ENCODE results near the gene IL17F. TPM values are rescaled to one million over a fixed set of nuclear protein-coding genes. Genes with fewer than 3 reads are reported as not detected.

The IL17F gene
- total RNA-seq, 2 experiments from 2014 or later = not detected

DNA sequence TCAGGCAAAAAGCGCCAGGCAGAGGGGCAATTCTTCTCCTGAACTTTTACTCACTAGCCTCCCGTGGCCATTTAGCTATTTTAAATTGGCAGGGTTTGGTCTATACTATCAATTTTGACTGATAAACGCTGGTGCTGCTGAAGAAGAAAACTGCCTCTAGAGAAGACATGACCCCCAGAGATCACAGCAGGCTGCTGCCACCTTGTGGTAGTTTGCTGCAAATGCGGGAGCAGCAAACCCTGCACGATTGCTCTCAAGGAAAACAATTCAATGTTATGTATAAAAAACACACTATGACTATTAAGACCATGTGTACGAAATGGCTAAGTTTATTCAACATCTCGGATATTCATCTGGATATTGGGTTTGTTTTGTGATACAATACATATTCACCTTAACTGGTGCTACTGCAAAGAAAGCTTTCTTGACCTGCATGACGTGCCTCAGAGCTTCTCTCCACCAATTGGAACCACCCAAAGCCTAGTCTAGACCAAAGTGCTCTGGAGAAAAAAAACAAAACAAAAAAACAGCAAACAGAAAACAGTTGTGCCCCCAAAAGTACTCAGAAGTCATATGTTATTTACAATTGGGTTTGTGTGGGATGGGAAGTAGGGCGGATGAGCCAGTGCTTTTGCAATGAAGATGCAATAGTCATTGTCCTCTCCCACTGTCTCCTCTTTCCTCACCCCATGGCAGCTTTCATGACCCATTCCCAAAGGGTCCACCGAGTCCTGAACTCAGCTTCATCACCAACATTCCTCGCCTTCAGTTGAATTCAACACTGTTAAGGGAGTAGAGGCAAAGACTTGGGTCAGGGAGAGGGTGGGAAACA is 19.6 kb upstream of the IL17F start:
- Mint-ChIP-seq H3K9me3 (ENCODE audit: low read depth) (no peaks in the 10 kb centered on the region), H3K4me3 (no peak overlapping the region), H3K27ac (peak overlapping the region; percentile 7), H3K4me1 (peaks cover 12% of the 10 kb centered on the region), H3K27me3 (no peaks in the 10 kb centered on the region), H3K36me3 (peaks cover 70% of the 10 kb centered on the region)
- peak; percentile 73 for ATAC-seq
- CTCF ChIA-PET = interaction anchor here (0.6 to 7.3 kb wide), 32 partner anchors 8 to 378 kb away, joined by 3 to 53 read pairs (median 4); partner anchors contain the start of genes MCM3 and PAQR8
- peak; percentile 81 for DNase-seq

DNA sequence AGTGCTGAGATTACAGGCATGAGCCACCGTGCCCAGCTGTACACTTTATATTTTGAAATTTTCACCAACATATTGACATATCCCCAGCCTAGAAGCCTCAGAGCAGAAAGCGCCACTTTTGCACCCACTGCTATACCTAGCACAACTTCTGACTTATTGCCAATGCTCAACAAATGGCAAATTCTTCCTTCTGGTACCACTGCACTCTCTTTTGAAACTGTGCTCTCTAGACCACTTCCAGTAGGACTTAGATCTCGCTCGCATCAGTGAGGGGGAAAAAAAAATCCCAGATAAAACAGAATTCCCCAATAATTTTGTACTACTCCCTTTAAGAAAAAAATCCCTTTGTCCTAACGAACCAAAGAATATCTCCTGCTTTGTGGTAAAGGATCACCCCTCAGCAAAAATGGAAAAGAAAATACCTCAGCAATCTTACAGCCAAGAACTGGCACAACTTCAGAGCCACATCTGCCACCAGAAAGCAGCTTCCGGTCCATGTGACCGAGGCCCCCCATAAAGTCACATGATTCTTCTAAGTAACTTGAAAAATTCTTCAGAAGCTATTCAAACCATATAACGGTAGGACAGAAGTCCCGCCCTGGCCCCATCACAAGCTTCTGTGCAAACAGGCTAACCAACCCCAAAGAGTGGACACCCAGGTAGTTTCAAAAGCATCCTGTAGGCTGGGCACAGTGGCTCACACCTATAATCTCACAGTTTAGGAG is 18.5 kb upstream of the IL17F start:
- CTCF ChIA-PET = interaction anchor here (0.6 to 7.3 kb wide), 26 partner anchors 7 to 379 kb away, joined by 3 to 53 read pairs (median 4); partner anchors contain the start of genes MCM3 and PAQR8
- Mint-ChIP-seq H3K36me3 (peaks cover 61% of the 10 kb centered on the region), H3K27ac (no peak overlapping the region), H3K27me3 (no peaks in the 10 kb centered on the region), H3K9me3 (ENCODE audit: low read depth) (no peaks in the 10 kb centered on the region), H3K4me1 (peaks cover 12% of the 10 kb centered on the region), H3K4me3 (no peak overlapping the region)
- ATAC-seq = no peak
- DNase-seq = no peak

DNA sequence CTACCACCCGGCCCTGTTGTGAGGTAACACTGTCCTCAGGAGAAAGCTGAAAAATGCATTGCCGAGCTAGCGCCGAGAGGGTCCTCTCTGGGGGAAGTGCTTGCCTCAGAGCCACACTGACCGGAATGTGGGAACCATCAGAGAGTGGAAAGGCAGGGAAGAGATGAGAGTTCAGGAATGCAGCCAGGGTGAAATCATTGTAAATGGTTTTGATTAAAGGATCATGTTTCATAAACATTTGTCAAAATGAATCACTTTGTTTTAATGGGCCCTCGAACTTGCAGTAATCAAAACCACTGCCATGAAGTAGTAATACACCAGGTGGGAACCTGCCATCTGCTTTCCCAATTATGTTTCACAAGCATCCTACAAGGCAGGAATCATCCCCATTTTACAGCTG is 16.9 kb upstream of the IL17F start:
- no peak overlapping the region for H3K4me3 Mint-ChIP-seq
- peaks cover 12% of the 10 kb centered on the region for H3K4me1 Mint-ChIP-seq
- CTCF ChIA-PET = interaction anchor here (1.1 to 7.3 kb wide), 5 partner anchors 8 to 97 kb away, joined by 3 to 53 read pairs (median 6); no protein-coding TSS in a partner anchor
- H3K27ac Mint-ChIP-seq = no peak overlapping the region
- no peaks in the 10 kb centered on the region for H3K9me3 Mint-ChIP-seq (ENCODE audit: low read depth)
- H3K36me3 Mint-ChIP-seq = peaks cover 49% of the 10 kb centered on the region
- peaks cover 4% of the 10 kb centered on the region for H3K27me3 Mint-ChIP-seq
- DNase-seq (no peak), ATAC-seq (no peak)

DNA sequence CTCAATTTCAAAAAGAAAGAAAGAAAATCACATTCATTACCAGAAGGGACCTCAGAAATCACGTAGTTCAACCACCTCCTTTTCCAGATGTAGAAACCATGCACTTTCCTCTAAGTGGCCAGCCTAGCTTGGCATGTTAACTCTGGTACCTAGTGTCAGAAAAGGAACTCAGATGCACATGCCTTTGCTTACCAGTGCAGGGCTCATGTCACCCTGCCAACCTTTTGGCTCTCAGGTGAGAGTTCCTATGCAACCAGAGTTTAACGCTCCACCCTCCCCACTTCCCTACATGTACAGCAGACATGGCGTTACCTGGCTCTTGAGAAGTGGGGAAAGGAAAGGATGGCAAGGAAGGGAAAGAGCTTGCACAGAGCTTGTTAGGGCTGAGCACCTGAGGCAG is 16.3 kb upstream of the IL17F start:
- Mint-ChIP-seq H3K36me3 (peaks cover 44% of the 10 kb centered on the region), H3K27me3 (peaks cover 10% of the 10 kb centered on the region), H3K4me1 (peaks cover 13% of the 10 kb centered on the region), H3K9me3 (ENCODE audit: low read depth) (no peaks in the 10 kb centered on the region), H3K4me3 (no peak overlapping the region), H3K27ac (no peak overlapping the region)
- DNase-seq (no peak), ATAC-seq (no peak)
- CTCF ChIA-PET = interaction anchor here (0.9 to 7.3 kb wide), 6 partner anchors 8 to 140 kb away, joined by 3 to 53 read pairs (median 3); no protein-coding TSS in a partner anchor

DNA sequence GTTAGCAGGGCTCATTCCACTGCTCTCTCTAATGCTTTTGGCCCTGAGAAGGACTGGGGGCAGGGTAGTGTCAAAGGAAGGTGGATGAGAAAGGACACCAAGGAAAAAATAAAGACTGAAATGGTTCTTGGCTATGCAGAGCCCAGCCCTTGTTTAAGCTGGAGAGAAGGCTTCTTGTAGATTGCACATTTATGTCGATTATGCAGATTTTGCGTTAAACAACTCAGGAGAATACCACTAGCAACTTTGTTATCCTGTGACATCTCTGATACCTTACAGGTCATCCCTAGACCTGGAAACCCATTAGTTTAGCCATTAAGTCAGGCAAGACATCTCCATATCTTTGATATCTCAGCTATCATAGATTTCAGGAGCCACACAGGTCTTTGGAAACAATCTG is 11.1 kb upstream of the IL17F start:
- H3K9me3 Mint-ChIP-seq (ENCODE audit: low read depth) = no peaks in the 10 kb centered on the region
- CTCF ChIA-PET = interaction anchor here (1.5 kb wide), 1 partner anchor 9 kb away, joined by 9 read pairs; no protein-coding TSS in a partner anchor
- H3K27me3 Mint-ChIP-seq = peaks cover 54% of the 10 kb centered on the region
- no peak overlapping the region for H3K4me3 Mint-ChIP-seq
- H3K4me1 Mint-ChIP-seq = peaks cover 35% of the 10 kb centered on the region
- ATAC-seq (no peak), DNase-seq (no peak)
- peaks cover 6% of the 10 kb centered on the region for H3K36me3 Mint-ChIP-seq
- no peak overlapping the region for H3K27ac Mint-ChIP-seq

DNA sequence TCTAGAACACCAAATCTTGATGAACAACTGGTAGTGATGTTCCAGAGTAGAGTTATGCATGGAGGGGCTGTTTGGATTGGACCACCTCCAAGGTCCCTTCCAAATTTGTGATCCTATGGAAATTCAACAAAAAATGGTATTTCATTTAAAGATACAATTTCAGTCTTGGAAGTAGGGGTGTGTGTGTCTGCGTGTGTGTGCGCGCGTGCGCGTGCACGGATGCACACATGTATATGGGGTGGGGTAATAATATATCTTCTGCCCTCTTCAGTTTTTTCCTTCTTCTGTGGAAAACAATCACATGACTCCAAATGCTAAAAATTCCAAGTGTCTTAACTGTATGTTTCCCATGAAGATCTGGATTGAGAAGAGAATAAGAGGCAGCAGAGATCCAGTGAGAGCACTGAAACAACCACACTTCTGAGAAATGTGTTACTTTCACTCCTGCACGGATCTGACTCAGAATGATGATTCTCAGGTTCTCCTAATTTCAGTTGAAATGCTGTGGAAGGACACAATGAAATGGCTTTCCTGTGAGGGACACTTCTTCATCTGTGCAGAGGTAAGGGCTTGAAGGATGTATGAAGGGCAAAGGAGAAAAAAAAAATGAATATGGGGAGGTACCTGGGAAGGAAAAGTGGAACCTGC is 10.6 kb upstream of the IL17F start:
- peaks cover 39% of the 10 kb centered on the region for H3K4me1 Mint-ChIP-seq
- ATAC-seq = peak; percentile 51
- peaks cover 4% of the 10 kb centered on the region for H3K36me3 Mint-ChIP-seq
- H3K9me3 Mint-ChIP-seq (ENCODE audit: low read depth) = no peaks in the 10 kb centered on the region
- CTCF ChIA-PET = interaction anchor here (1.5 kb wide), 1 partner anchor 9 kb away, joined by 9 read pairs; no protein-coding TSS in a partner anchor
- no peak overlapping the region for H3K4me3 Mint-ChIP-seq
- no peak for DNase-seq
- peaks cover 58% of the 10 kb centered on the region for H3K27me3 Mint-ChIP-seq
- no peak overlapping the region for H3K27ac Mint-ChIP-seq

DNA sequence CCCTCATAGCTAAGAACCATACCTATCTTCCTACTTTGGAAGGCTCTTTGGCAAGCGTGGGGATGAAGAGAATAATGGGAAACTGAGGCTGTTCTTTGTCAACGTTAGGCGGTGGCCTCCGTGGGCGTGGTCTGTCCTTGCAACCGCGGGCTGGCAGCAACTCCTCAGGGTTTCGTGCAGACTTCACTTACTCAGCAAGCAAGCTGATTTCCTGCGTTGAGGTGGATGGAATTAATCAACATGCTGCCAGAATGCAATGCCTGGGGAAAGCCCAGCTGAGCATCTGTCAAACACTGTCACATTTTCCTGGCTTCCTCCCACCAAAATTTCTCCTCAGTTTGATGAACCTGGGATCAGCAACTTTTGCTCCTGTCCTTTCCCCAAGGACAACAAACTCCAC is 9.2 kb upstream of the IL17F start:
- CTCF ChIA-PET = interaction anchor here (0.7 to 1.3 kb wide), 4 partner anchors 9 to 795 kb away, joined by 3 to 6 read pairs (median 4); no protein-coding TSS in a partner anchor
- peak; percentile 63 for DNase-seq
- H3K4me1 Mint-ChIP-seq = peaks cover 39% of the 10 kb centered on the region
- H3K4me3 Mint-ChIP-seq = no peak overlapping the region
- no peaks in the 10 kb centered on the region for H3K9me3 Mint-ChIP-seq (ENCODE audit: low read depth)
- ATAC-seq = peak; percentile 58
- H3K27me3 Mint-ChIP-seq = peaks cover 69% of the 10 kb centered on the region
- H3K27ac Mint-ChIP-seq = no peak overlapping the region
- peaks cover 2% of the 10 kb centered on the region for H3K36me3 Mint-ChIP-seq

DNA sequence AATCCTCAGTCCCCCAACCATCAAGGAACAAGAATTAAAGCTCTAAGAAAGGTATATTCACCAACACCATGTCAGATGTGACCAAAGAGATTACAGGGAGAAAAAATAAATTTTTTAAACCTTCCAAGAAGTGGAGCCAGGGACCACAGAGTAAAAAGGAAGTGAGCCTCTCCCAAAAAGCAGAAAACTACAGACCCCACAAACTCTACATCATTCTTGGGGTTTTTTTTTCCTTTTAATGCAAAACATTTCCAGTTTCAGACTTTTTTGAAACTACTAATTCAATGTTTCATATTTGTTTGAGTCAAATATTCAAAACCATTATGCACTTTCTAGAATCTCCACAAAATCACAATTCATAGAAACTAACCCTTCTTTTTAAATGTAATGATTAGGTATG is 6.8 kb upstream of the IL17F start:
- ATAC-seq = no peak
- CTCF ChIA-PET = interaction anchor here (1.9 to 2.0 kb wide), 2 partner anchors 12 to 13 kb away, joined by 5 to 10 read pairs; no protein-coding TSS in a partner anchor
- H3K27ac Mint-ChIP-seq = no peak overlapping the region
- H3K4me1 Mint-ChIP-seq = peaks cover 39% of the 10 kb centered on the region
- H3K27me3 Mint-ChIP-seq = peaks cover 82% of the 10 kb centered on the region
- no peak overlapping the region for H3K4me3 Mint-ChIP-seq
- no peaks in the 10 kb centered on the region for H3K9me3 Mint-ChIP-seq (ENCODE audit: low read depth)
- DNase-seq = no peak
- peaks cover 2% of the 10 kb centered on the region for H3K36me3 Mint-ChIP-seq

DNA sequence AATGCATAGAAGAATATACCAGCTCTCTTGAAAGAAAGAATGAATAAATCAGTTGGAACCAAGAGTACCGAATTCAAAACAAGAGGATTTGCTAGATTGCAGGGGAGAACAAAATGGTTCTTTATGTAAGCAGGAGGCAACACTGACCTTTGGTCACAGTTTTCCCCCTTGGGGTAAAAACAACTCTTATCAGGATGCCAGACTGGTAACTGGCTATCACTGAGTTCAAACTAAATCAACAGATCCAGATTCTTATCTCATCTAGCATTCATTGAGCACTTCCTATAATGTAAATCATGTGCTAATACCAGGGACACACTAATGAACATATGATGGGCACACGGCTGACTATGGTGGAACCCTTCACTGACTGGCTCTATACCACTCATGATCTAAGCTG is 4.8 kb upstream of the IL17F start:
- H3K27ac Mint-ChIP-seq = no peak overlapping the region
- no peaks in the 10 kb centered on the region for H3K9me3 Mint-ChIP-seq (ENCODE audit: low read depth)
- H3K4me3 Mint-ChIP-seq = no peak overlapping the region
- peaks cover 81% of the 10 kb centered on the region for H3K27me3 Mint-ChIP-seq
- peaks cover 22% of the 10 kb centered on the region for H3K4me1 Mint-ChIP-seq
- CTCF ChIA-PET = interaction anchor here (1.2 kb wide), 1 partner anchor 14 kb away, joined by 3 read pairs; no protein-coding TSS in a partner anchor
- DNase-seq = no peak
- ATAC-seq = no peak
- peaks cover 2% of the 10 kb centered on the region for H3K36me3 Mint-ChIP-seq

DNA sequence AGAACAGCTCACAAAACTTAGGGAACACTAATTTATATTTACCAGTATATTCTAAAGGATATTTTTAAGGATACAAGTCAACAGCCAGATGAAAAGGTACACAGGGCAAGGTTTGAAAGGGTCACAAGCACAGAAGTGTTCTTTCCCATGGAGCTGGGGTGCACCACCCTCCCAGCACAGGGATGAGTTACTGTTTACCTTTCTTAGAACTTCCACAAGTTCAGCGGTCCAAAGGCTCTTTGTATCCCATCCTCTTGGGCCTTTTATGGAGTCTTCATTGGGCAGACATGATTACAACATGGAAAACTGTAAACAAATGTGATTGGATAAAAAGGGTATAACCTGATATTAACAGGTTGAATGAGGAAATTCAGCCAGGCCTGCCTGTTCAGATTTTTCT is 1.1 kb upstream of the IL17F start:
- Mint-ChIP-seq H3K4me3 (no peak overlapping the region), H3K36me3 (peaks cover 2% of the 10 kb centered on the region), H3K4me1 (peaks cover 3% of the 10 kb centered on the region), H3K9me3 (ENCODE audit: low read depth) (no peaks in the 10 kb centered on the region), H3K27ac (no peak overlapping the region), H3K27me3 (peaks cover 73% of the 10 kb centered on the region)
- no peak for DNase-seq
- CTCF ChIA-PET = no interaction called here
- ATAC-seq = no peak

DNA sequence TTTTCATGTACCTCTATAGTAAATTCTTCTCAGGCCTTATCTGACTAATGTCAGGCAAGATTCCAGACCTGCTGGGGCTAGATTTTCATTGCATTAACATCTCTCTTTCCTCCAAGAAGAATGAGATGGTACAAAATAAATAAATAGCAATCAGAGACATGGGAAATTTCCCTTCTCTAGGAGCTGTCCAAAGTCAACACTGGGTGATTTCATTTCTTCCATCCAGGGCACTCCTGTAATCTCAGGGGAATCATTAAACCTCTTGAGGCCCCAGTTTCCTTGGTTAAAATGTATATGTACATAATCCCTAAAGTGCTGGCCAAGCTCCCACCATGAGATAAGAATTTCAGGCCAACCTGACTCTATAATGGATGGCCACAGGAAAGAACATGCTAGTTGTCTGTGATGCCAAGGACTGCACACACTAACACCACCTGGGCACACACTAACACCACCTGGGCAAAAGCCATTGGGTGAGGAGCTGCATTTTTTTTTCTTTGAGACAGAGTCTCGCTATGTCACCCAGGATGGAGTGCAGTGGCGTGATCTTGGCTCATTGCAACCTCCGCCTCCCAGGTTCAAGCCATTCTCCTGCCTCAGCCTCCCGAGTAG is 912 bp downstream of the IL17F start:
- ATAC-seq = no peak
- H3K4me3 Mint-ChIP-seq = no peak overlapping the region
- H3K36me3 Mint-ChIP-seq = peaks cover under 1% of the 10 kb centered on the region
- H3K27ac Mint-ChIP-seq = no peak overlapping the region
- no peaks in the 10 kb centered on the region for H3K4me1 Mint-ChIP-seq
- DNase-seq = no peak
- no peaks in the 10 kb centered on the region for H3K9me3 Mint-ChIP-seq (ENCODE audit: low read depth)
- CTCF ChIA-PET = interaction anchor here (0.7 to 1.8 kb wide), 2 partner anchors 10 to 157 kb away, joined by 3 to 4 read pairs; no protein-coding TSS in a partner anchor
- H3K27me3 Mint-ChIP-seq = peaks cover 71% of the 10 kb centered on the region

DNA sequence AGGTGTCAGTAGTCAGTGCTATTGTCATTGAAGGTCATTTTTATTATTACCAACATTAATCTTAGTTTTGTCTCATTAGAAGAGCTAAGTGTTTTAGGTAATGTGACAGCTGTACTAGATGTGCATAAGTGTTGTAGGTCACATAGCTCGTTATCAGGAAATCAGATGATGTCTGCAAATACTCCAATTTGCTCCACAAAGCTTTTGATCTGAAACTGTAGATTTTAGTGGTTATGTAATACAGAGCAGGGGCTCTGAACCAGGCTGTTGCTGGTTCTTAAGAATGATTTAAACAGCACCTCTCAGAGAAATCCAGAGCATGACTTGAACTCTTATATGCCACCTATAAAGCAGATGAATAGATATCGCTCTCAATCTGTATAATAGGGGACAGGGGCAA is 2.5 kb downstream of the IL17F start:
- ATAC-seq (no peak), DNase-seq (no peak)
- H3K4me3 Mint-ChIP-seq = no peak overlapping the region
- H3K36me3 Mint-ChIP-seq = no peaks in the 10 kb centered on the region
- peaks cover 72% of the 10 kb centered on the region for H3K27me3 Mint-ChIP-seq
- CTCF ChIA-PET = interaction anchor here (0.9 to 1.8 kb wide), 2 partner anchors 8 to 11 kb away, joined by 4 read pairs; no protein-coding TSS in a partner anchor
- no peak overlapping the region for H3K27ac Mint-ChIP-seq
- no peaks in the 10 kb centered on the region for H3K4me1 Mint-ChIP-seq
- no peaks in the 10 kb centered on the region for H3K9me3 Mint-ChIP-seq (ENCODE audit: low read depth)

Measured in activated CD8-positive, alpha-beta memory T cell treated with anti-CD3 and anti-CD28 coated beads, Interleukin-2, amount 10 ng/mL, durations not matched to agents 7 days and 5 days (primary cell).